Mammary epithelial cell (primary cell): Measurements from ENCODE around the gene DDC.

Source experiments
- CTCF ChIP-seq, 2 donors: IDR thresholded peaks in 1 of 2; conservative IDR thresholded peaks in 1 of 2; 2 replicates each; pipeline ENCODE4 v1.5.1; 2011 to 2012; ENCODE audit warnings: inconsistent platforms in 2 of 2, low read length in 2 of 2, mild to moderate bottlenecking in 2 of 2, control low read depth in 1 of 2, low read depth in 1 of 2; ENCODE audit not compliant: insufficient read depth in 1 of 2; ENCODE audit errors: extremely low read depth in 1 of 2
- EZH2 ChIP-seq: IDR thresholded peaks from 2 replicates; pipeline ENCODE4 v1.6.1; 2012; ENCODE audit warnings: low read length, inconsistent platforms, borderline replicate concordance

DNA sequence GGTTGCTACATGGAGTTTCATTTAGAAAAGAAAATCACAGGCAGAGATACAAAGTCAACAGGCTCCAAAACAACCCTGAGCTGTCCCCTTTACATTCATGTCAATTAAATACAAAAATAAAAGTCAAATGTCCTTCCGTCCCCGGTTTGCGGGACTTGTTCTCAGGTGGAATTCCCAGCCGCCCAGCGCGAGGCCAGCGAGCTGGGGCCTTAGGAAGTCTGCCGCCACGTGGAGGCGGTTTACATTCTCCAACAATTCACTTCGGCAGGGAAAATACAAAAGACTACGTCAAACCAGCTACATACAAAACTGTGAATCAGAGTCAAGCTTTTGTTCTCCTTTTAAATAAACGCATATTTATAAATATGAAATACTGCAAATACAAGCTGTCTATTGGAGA lies 25.3 kb upstream of the DDC start:
- no peak for TF ChIP-seq CTCF (conservative IDR thresholded peaks at IDR 0.05 in 1 of 2, IDR thresholded peaks at IDR 0.05 in 1 of 2; ENCODE audit: extremely low read depth in 1 of 2, insufficient read depth in 1 of 2, low read depth in 1 of 2, low read length in 2 of 2)
- no peak for TF ChIP-seq EZH2
